Karpas-422 (cell line): ENCODE results near the gene IL17RD. TPM values are rescaled to one million over a fixed set of nuclear protein-coding genes. Genes with fewer than 3 reads are reported as not detected.

Experiments
- DNase-seq: peaks from one replicate; pipeline ENCODE4 v3.0.0-alpha.2; 2015
- H2AFZ ChIP-seq: fragments of 200-600 bp; sonication (generic); 2 replicates; pipeline ENCODE4 v1.6.1; 2014; ENCODE audit warnings: antibody characterized with exemption, low read length, mixed read lengths
- H3K27ac ChIP-seq: fragments of 200-600 bp; sonication (generic); 2 replicates; pipeline ENCODE4 v1.5.1; 2014; ENCODE audit warnings: mild to moderate bottlenecking, low read length, moderate library complexity
- H3K27me3 ChIP-seq: fragments of 200-600 bp; sonication (generic); 2 replicates; pipeline ENCODE4 v1.6.1; 2014; ENCODE audit warnings: low read length, mixed read lengths
- H3K36me3 ChIP-seq: fragments of 200-600 bp; sonication (generic); 2 replicates; pipeline ENCODE4 v1.6.1; 2014; ENCODE audit warnings: low read length, mixed read lengths; ENCODE audit not compliant: insufficient read depth
- H3K4me1 ChIP-seq: fragments of 200-600 bp; sonication (generic); 2 replicates; pipeline ENCODE4 v1.6.1; 2014; ENCODE audit warnings: mild to moderate bottlenecking, low read length, mixed read lengths
- H3K4me2 ChIP-seq: fragments of 200-600 bp; sonication (generic); 2 replicates; pipeline ENCODE4 v1.6.1; 2014; ENCODE audit warnings: low read length, low read depth, mild to moderate bottlenecking; ENCODE audit not compliant: poor library complexity, severe bottlenecking
- H3K4me3 ChIP-seq: fragments of 200-600 bp; sonication (generic); 2 replicates; pipeline ENCODE4 v1.5.1; 2014; ENCODE audit warnings: mild to moderate bottlenecking, antibody characterized with exemption, low read length, mixed read lengths
- H3K79me2 ChIP-seq: fragments of 200-600 bp; sonication (generic); 2 replicates; pipeline ENCODE4 v1.6.1; 2014; ENCODE audit warnings: mild to moderate bottlenecking, low read length, mixed read lengths
- H3K9ac ChIP-seq: fragments of 200-600 bp; sonication (generic); 2 replicates; pipeline ENCODE4 v1.6.0; 2014; ENCODE audit warnings: low read length
- H3K9me2 ChIP-seq: fragments of 200-600 bp; sonication (generic), shearing (Covaris generic); replicated peaks from 2 replicates; pipeline ENCODE4 v1.6.0; 2014; ENCODE audit warnings: mild to moderate bottlenecking, low read length, moderate library complexity; ENCODE audit not compliant: insufficient read depth
- H3K9me3 ChIP-seq: fragments of 300-700, 200-600 bp; sonication (generic); 2 replicates; pipeline ENCODE4 v1.6.1; 2014; ENCODE audit warnings: low read length, mixed read lengths
- H4K20me1 ChIP-seq: fragments of 200-600 bp; sonication (generic); 2 replicates; pipeline ENCODE4 v1.6.1; 2014; ENCODE audit warnings: mild to moderate bottlenecking, antibody characterized with exemption, low read length, low read depth; ENCODE audit not compliant: insufficient read depth
- total RNA-seq: library from RNA; depleted of rRNA; stranded (reverse); fragments of >200 nt; shearing (Covaris generic); gene quantifications from 2 replicates; pipeline ENCODE4 v1.2.3, GENCODE V29; 2014; ENCODE audit warnings: low replicate concordance; rRNA removed

IL17RD gene
- 0.43 and 1.2 TPM in 2 replicates for total RNA-seq

- peak within 1 kb of the TSS; percentile 57; the same call in 1 of the 2 replicates for H3K4me3 ChIP-seq
- H3K27me3 ChIP-seq = no peaks in the 10 kb centered on the region
- H3K9me3 ChIP-seq = no peaks in the 10 kb centered on the region
- no peaks in the 10 kb centered on the region for H4K20me1 ChIP-seq
- no peak within 1 kb of the TSS for H3K27ac ChIP-seq
- peak; percentile 85 for DNase-seq
- no peak within 1 kb of the TSS for H2AFZ ChIP-seq
- no peaks in the 10 kb centered on the region for H3K79me2 ChIP-seq
- H3K4me2 ChIP-seq = peak within 1 kb of the TSS; percentile 57
- H3K9me2 ChIP-seq = no peaks in the 10 kb centered on the region
- H3K4me1 ChIP-seq = peaks cover 21% of the 10 kb centered on the region
- peak within 1 kb of the TSS; percentile 51 for H3K9ac ChIP-seq
- H3K36me3 ChIP-seq = no peaks in the 10 kb centered on the region
These were observed at the start of gene IL17RD for GRCh38 chr3:57164657-57165573. TSS of gene IL17RD (minus strand) at chr3:57165353. CDS start at chr3:57165286, 67 bp downstream.

- Histone ChIP-seq H3K27ac (no peak overlapping the region), H4K20me1 (no peaks in the 10 kb centered on the region), H3K36me3 (no peaks in the 10 kb centered on the region), H3K79me2 (no peaks in the 10 kb centered on the region), H3K4me1 (no peaks in the 10 kb centered on the region), H3K9ac (no peak overlapping the region), H3K4me3 (no peak overlapping the region), H3K4me2 (no peak overlapping the region), H3K9me3 (no peaks in the 10 kb centered on the region), H3K27me3 (no peaks in the 10 kb centered on the region), H2AFZ (no peak overlapping the region), H3K9me2 (no peaks in the 10 kb centered on the region)
- DNase-seq = no peak
These were observed 41.3 kb upstream of the IL17RD start for GRCh38 chr3:57206423-57206822.

- Histone ChIP-seq H3K9me2 (no peaks in the 10 kb centered on the region), H3K9me3 (no peaks in the 10 kb centered on the region), H3K27ac (no peak within 1 kb of the TSS), H2AFZ (no peak within 1 kb of the TSS), H3K4me3 (no peak within 1 kb of the TSS), H3K4me2 (no peak within 1 kb of the TSS), H3K4me1 (peaks cover 14% of the 10 kb centered on the region), H3K36me3 (no peaks in the 10 kb centered on the region), H3K9ac (no peak within 1 kb of the TSS), H4K20me1 (no peaks in the 10 kb centered on the region), H3K27me3 (no peaks in the 10 kb centered on the region), H3K79me2 (no peaks in the 10 kb centered on the region)
- no peak for DNase-seq
These were observed 34.7 kb upstream of the IL17RD start, which contains the start of gene HESX1 for GRCh38 chr3:57199895-57200297. TSS of gene HESX1 (minus strand) at chr3:57199978. CDS start at chr3:57199918, 60 bp downstream.

GRCh38 chr3:57194641-57195040, 29.5 kb upstream of the IL17RD start:
- no peak overlapping the region for H2AFZ ChIP-seq
- H4K20me1 ChIP-seq = no peaks in the 10 kb centered on the region
- no peak overlapping the region for H3K4me3 ChIP-seq
- no peak overlapping the region for H3K27ac ChIP-seq
- peaks cover 24% of the 10 kb centered on the region for H3K4me1 ChIP-seq
- no peaks in the 10 kb centered on the region for H3K9me2 ChIP-seq
- no peaks in the 10 kb centered on the region for H3K9me3 ChIP-seq
- H3K27me3 ChIP-seq = no peaks in the 10 kb centered on the region
- no peaks in the 10 kb centered on the region for H3K79me2 ChIP-seq
- DNase-seq = no peak
- no peak overlapping the region for H3K4me2 ChIP-seq
- H3K9ac ChIP-seq = no peak overlapping the region
- no peaks in the 10 kb centered on the region for H3K36me3 ChIP-seq

- no peaks in the 10 kb centered on the region for H4K20me1 ChIP-seq
- H3K79me2 ChIP-seq = no peaks in the 10 kb centered on the region
- no peaks in the 10 kb centered on the region for H3K27me3 ChIP-seq
- no peak overlapping the region for H3K4me3 ChIP-seq
- no peaks in the 10 kb centered on the region for H3K9me3 ChIP-seq
- H3K36me3 ChIP-seq = no peaks in the 10 kb centered on the region
- no peak for DNase-seq
- peak overlapping the region; percentile 30; the same call in 1 of the 2 replicates for H2AFZ ChIP-seq
- no peak overlapping the region for H3K9ac ChIP-seq
- no peaks in the 10 kb centered on the region for H3K9me2 ChIP-seq
- peaks cover 24% of the 10 kb centered on the region for H3K4me1 ChIP-seq
- H3K27ac ChIP-seq = no peak overlapping the region
- H3K4me2 ChIP-seq = peak overlapping the region; percentile 14
These were observed 26.9 kb upstream of the IL17RD start for GRCh38 chr3:57192028-57192427.

GRCh38 chr3:57184526-57184925, 19.4 kb upstream of the IL17RD start:
- no peak overlapping the region for H3K27ac ChIP-seq
- H3K9me2 ChIP-seq = no peaks in the 10 kb centered on the region
- H3K4me3 ChIP-seq = no peak overlapping the region
- H3K79me2 ChIP-seq = no peaks in the 10 kb centered on the region
- H2AFZ ChIP-seq = no peak overlapping the region
- peak overlapping the region; percentile 28 for H3K4me2 ChIP-seq
- no peaks in the 10 kb centered on the region for H4K20me1 ChIP-seq
- H3K9ac ChIP-seq = no peak overlapping the region
- DNase-seq = no peak
- no peaks in the 10 kb centered on the region for H3K27me3 ChIP-seq
- peaks cover 29% of the 10 kb centered on the region for H3K4me1 ChIP-seq
- H3K36me3 ChIP-seq = no peaks in the 10 kb centered on the region
- no peaks in the 10 kb centered on the region for H3K9me3 ChIP-seq

GRCh38 chr3:57179580-57180410, 14.6 kb upstream of the IL17RD start:
- no peaks in the 10 kb centered on the region for H3K36me3 ChIP-seq
- no peaks in the 10 kb centered on the region for H4K20me1 ChIP-seq
- H3K27ac ChIP-seq = no peak overlapping the region
- DNase-seq = peak; percentile 75
- H3K79me2 ChIP-seq = no peaks in the 10 kb centered on the region
- H3K4me3 ChIP-seq = no peak overlapping the region
- no peak overlapping the region for H2AFZ ChIP-seq
- no peak overlapping the region for H3K4me2 ChIP-seq
- H3K27me3 ChIP-seq = no peaks in the 10 kb centered on the region
- H3K4me1 ChIP-seq = peaks cover 25% of the 10 kb centered on the region
- no peak overlapping the region for H3K9ac ChIP-seq
- H3K9me2 ChIP-seq = no peaks in the 10 kb centered on the region
- H3K9me3 ChIP-seq = no peaks in the 10 kb centered on the region

- no peak overlapping the region for H3K27ac ChIP-seq
- H3K4me2 ChIP-seq = no peak overlapping the region
- no peaks in the 10 kb centered on the region for H3K79me2 ChIP-seq
- no peaks in the 10 kb centered on the region for H3K9me3 ChIP-seq
- no peaks in the 10 kb centered on the region for H3K9me2 ChIP-seq
- no peak overlapping the region for H3K4me3 ChIP-seq
- H3K27me3 ChIP-seq = no peaks in the 10 kb centered on the region
- no peak overlapping the region for H3K9ac ChIP-seq
- peaks cover 5% of the 10 kb centered on the region for H3K4me1 ChIP-seq
- no peak overlapping the region for H2AFZ ChIP-seq
- DNase-seq = no peak
- H4K20me1 ChIP-seq = no peaks in the 10 kb centered on the region
- no peaks in the 10 kb centered on the region for H3K36me3 ChIP-seq
These were observed 10.9 kb upstream of the IL17RD start for GRCh38 chr3:57176045-57176444.
